ENCODE measurements around the gene CCDC91.

- TF ChIP-seq REST (IDR thresholded peaks at IDR 0.05; ENCODE audit: insufficient read depth in 1 of 2, low read depth in 2 of 2, low read length in 2 of 2) = no peak
- no peak for TF ChIP-seq SIN3A (IDR thresholded peaks at IDR 0.05; ENCODE audit: borderline replicate concordance, insufficient read depth, low read length)
- TF ChIP-seq POLR2AphosphoS5 (IDR thresholded peaks at IDR 0.05; ENCODE audit: low read depth, low read length) = no peak
- no peak for TF ChIP-seq TAF1 (IDR thresholded peaks at IDR 0.05; ENCODE audit: borderline replicate concordance, insufficient read depth, low read length)
These were observed 316.0 kb downstream of the CCDC91 start for GRCh38 chr12:28506271-28506670.

All from PFSK-1 (cell line).